Suprapubic skin (tissue), 3 donors: Measurements from ENCODE around the gene AARSD1.

Experiments used
- CTCF ChIP-seq, 2 donors: fragments of 200-600 bp in 1 of 2; fragments of 450-650 bp in 1 of 2; sonication (generic) in 1 of 2; IDR thresholded peaks; one replicate each; pipeline ENCODE4 v1.5.1; 2016 to 2019; ENCODE audit warnings: antibody characterized with exemption in 2 of 2, mild to moderate bottlenecking in 1 of 2, moderate library complexity in 1 of 2
- POLR2A ChIP-seq, 2 donors: fragments of 450-650 bp; IDR thresholded peaks; one replicate each; pipeline ENCODE4 v1.6.1; 2017; ENCODE audit warnings: antibody characterized with exemption in 2 of 2, mild to moderate bottlenecking in 2 of 2, moderate library complexity in 2 of 2

GRCh38 chr17:42924891-42925290 lies 39.4 kb downstream of the AARSD1 start:
- TF ChIP-seq CTCF (IDR thresholded peaks at IDR 0.05), result no peak
- TF ChIP-seq POLR2A (IDR thresholded peaks at IDR 0.05), result no peak
